CD8-positive, alpha-beta memory T cell (primary cell): ENCODE results near the gene TIFAB. TPM values are rescaled to one million over a fixed set of nuclear protein-coding genes. Genes with fewer than 3 reads are reported as not detected.

Source experiments
- CTCF ChIA-PET: fragments of 350-600 bp; sonication (Branson Sonifier 250); formaldehyde crosslinking; loops from one replicate; lab custom pipeline; 2021; ENCODE audit warnings: antibody characterized with exemption; lab: Charles Lee
- POLR2A ChIA-PET: fragments of 350-600 bp; sonication (Branson Sonifier 250); formaldehyde crosslinking; loops from one replicate; lab custom pipeline; 2021; ENCODE audit warnings: antibody characterized with exemption; lab: Charles Lee
- DNase-seq, 5 donors: peaks; one replicate each; pipeline versions ENCODE4 v3.0.0 to v3.0.0-alpha.2; 2020 to 2022; ENCODE audit warnings: mixed read lengths in 1 of 5
- H3K27ac ChIP-seq: one replicate; pipeline ENCODE4 v1.7.0; 2013; ENCODE audit warnings: low read depth, mild to moderate bottlenecking, low read length, moderate library complexity
- H3K27me3 ChIP-seq: 2 replicates; pipeline ENCODE4 v1.7.0; 2013; ENCODE audit warnings: low read length, mild to moderate bottlenecking; ENCODE audit not compliant: insufficient read depth, poor library complexity, severe bottlenecking
- H3K36me3 ChIP-seq: 2 replicates; pipeline ENCODE4 v1.7.0; 2013; ENCODE audit warnings: mild to moderate bottlenecking, low read length, moderate library complexity; ENCODE audit not compliant: insufficient read depth
- H3K4me1 ChIP-seq: 2 replicates; pipeline ENCODE4 v1.7.0; 2013; ENCODE audit warnings: mild to moderate bottlenecking, low read length, moderate library complexity; ENCODE audit not compliant: insufficient read depth
- H3K4me3 ChIP-seq: 2 replicates; pipeline ENCODE4 v1.7.0; 2013; ENCODE audit warnings: mild to moderate bottlenecking, low read length
- H3K9me3 ChIP-seq: 2 replicates; pipeline ENCODE4 v1.7.0; 2013; ENCODE audit warnings: mild to moderate bottlenecking, low read length
- H3K27ac Mint-ChIP-seq, 8 donors: one replicate each; pipeline ENCODE4 v1.8.0; 2020 to 2021; ENCODE audit warnings: mixed read lengths in 8 of 8, mild to moderate bottlenecking in 6 of 8, inconsistent platforms in 3 of 8, moderate library complexity in 3 of 8
- H3K27me3 Mint-ChIP-seq, 2 donors: one replicate each; pipeline ENCODE4 v1.8.0; 2020 to 2021; ENCODE audit warnings: mixed read lengths in 2 of 2, mild to moderate bottlenecking in 1 of 2, moderate library complexity in 1 of 2
- H3K36me3 Mint-ChIP-seq, 3 donors: one replicate each; pipeline ENCODE4 v1.8.0; 2020 to 2021; ENCODE audit warnings: mixed read lengths in 3 of 3, inconsistent platforms in 1 of 3, mild to moderate bottlenecking in 1 of 3
- H3K4me1 Mint-ChIP-seq, 3 donors: one replicate each; pipeline ENCODE4 v1.8.0; 2020 to 2021; ENCODE audit warnings: mixed read lengths in 3 of 3, inconsistent platforms in 1 of 3, mild to moderate bottlenecking in 1 of 3
- H3K4me3 Mint-ChIP-seq, 7 donors: one replicate each; pipeline ENCODE4 v1.8.0; 2020 to 2021; ENCODE audit warnings: mixed read lengths in 7 of 7, mild to moderate bottlenecking in 6 of 7, moderate library complexity in 4 of 7, inconsistent platforms in 2 of 7
- H3K9me3 Mint-ChIP-seq, 5 donors: one replicate each; pipeline ENCODE4 v1.8.0; 2020 to 2022; ENCODE audit warnings: mixed read lengths in 5 of 5, mild to moderate bottlenecking in 3 of 5, moderate library complexity in 2 of 5, inconsistent platforms in 1 of 5
- polyA plus RNA-seq: library from polyadenylated mRNA; unstranded; fragments of 300-500 nt; fragmentation: Illumina TruSeq; gene quantifications from one replicate; pipeline ENCODE4 v1.2.3, GENCODE V29; 2021
- total RNA-seq, 2 experiments: library from RNA; stranded (reverse); gene quantifications; one replicate each; pipeline ENCODE4 v1.2.3, GENCODE V29; 2021

Gene TIFAB
- total and polyA plus RNA-seq, 3 experiments from 2014 or later, result not detected

- CTCF ChIA-PET, result no interaction called here
- Histone ChIP-seq H3K36me3 (no peaks in the 10 kb centered on the region), H3K27me3 (no peaks in the 10 kb centered on the region), H3K4me3 (no peak overlapping the region), H3K27ac (no peak overlapping the region), H3K4me1 (no peaks in the 10 kb centered on the region), H3K9me3 (no peaks in the 10 kb centered on the region)
- Mint-ChIP-seq H3K4me1 (no peaks in the 10 kb centered on the region), H3K27me3 (peaks cover 1 to 4% of the 10 kb centered on the region in 2 donors), H3K27ac (peak overlapping the region in 1 of 8 donors; percentile 1), H3K9me3 (no peaks in the 10 kb centered on the region), H3K36me3 (no peaks in the 10 kb centered on the region), H3K4me3 (no peak overlapping the region)
- POLR2A ChIA-PET, result no interaction called here
- DNase-seq, result no peak
Observed at GRCh38 chr5:135442431-135443160, 9.6 kb downstream of the TIFAB start.

- H3K4me3 Mint-ChIP-seq, result no peak overlapping the region
- DNase-seq, result no peak
- POLR2A ChIA-PET, result no interaction called here
Observed at GRCh38 chr5:135441919-135442318, 10.2 kb downstream of the TIFAB start.

GRCh38 chr5:135441350-135441831 is 10.8 kb downstream of the TIFAB start:
- H3K27ac ChIP-seq, result no peak overlapping the region
- Mint-ChIP-seq H3K36me3 (no peaks in the 10 kb centered on the region), H3K4me3 (no peak overlapping the region), H3K27me3 (peaks cover 1 to 7% of the 10 kb centered on the region in 2 donors), H3K27ac (peak overlapping the region in 1 of 8 donors; percentile 85), H3K4me1 (no peaks in the 10 kb centered on the region), H3K9me3 (no peaks in the 10 kb centered on the region)
- no peaks in the 10 kb centered on the region for H3K27me3 ChIP-seq
- POLR2A ChIA-PET, result no interaction called here
- no peak for DNase-seq
- H3K9me3 ChIP-seq, result no peaks in the 10 kb centered on the region
- CTCF ChIA-PET, result interaction anchor here (1.5 kb wide), 1 partner anchor 15 kb away, joined by 4 read pairs; no protein-coding TSS in a partner anchor
- no peak overlapping the region for H3K4me3 ChIP-seq
- no peaks in the 10 kb centered on the region for H3K36me3 ChIP-seq
- no peaks in the 10 kb centered on the region for H3K4me1 ChIP-seq

More at GRCh38 chr5:135441919-135442318, 10.2 kb downstream of the TIFAB start:
- no peaks in the 10 kb centered on the region for H3K36me3 Mint-ChIP-seq
- Histone ChIP-seq H3K4me1 (no peaks in the 10 kb centered on the region), H3K27ac (no peak overlapping the region), H3K9me3 (no peaks in the 10 kb centered on the region), H3K4me3 (no peak overlapping the region), H3K36me3 (no peaks in the 10 kb centered on the region), H3K27me3 (no peaks in the 10 kb centered on the region)
- no peaks in the 10 kb centered on the region for H3K9me3 Mint-ChIP-seq
- no peaks in the 10 kb centered on the region for H3K4me1 Mint-ChIP-seq
- CTCF ChIA-PET, result no interaction called here
- peaks cover 1 to 7% of the 10 kb centered on the region in 2 donors for H3K27me3 Mint-ChIP-seq
- no peak overlapping the region for H3K27ac Mint-ChIP-seq

GRCh38 chr5:135440916-135441315 is 11.2 kb downstream of the TIFAB start:
- CTCF ChIA-PET, result interaction anchor here (0.5 to 1.5 kb wide), 3 partner anchors 15 to 20 kb away, joined by 3 to 4 read pairs (median 4); no protein-coding TSS in a partner anchor
- Mint-ChIP-seq H3K4me3 (no peak overlapping the region), H3K27me3 (peaks cover 1 to 7% of the 10 kb centered on the region in 2 donors), H3K36me3 (no peaks in the 10 kb centered on the region), H3K27ac (peak overlapping the region in 1 of 8 donors; percentile 85), H3K4me1 (no peaks in the 10 kb centered on the region), H3K9me3 (no peaks in the 10 kb centered on the region)
- DNase-seq, result no peak
- Histone ChIP-seq H3K36me3 (no peaks in the 10 kb centered on the region), H3K9me3 (no peaks in the 10 kb centered on the region), H3K4me3 (no peak overlapping the region), H3K27me3 (no peaks in the 10 kb centered on the region), H3K4me1 (no peaks in the 10 kb centered on the region), H3K27ac (no peak overlapping the region)
- POLR2A ChIA-PET, result no interaction called here

GRCh38 chr5:135439231-135440205 is 12.6 kb downstream of the TIFAB start:
- CTCF ChIA-PET, result interaction anchor here (1.0 kb wide), 1 partner anchor 13 kb away, joined by 3 read pairs; no protein-coding TSS in a partner anchor
- POLR2A ChIA-PET, result no interaction called here
- no peak for DNase-seq
- H3K27ac Mint-ChIP-seq, result no peak overlapping the region
- H3K9me3 Mint-ChIP-seq, result no peaks in the 10 kb centered on the region
- Histone ChIP-seq H3K4me3 (no peak overlapping the region), H3K4me1 (no peaks in the 10 kb centered on the region), H3K27me3 (no peaks in the 10 kb centered on the region), H3K36me3 (no peaks in the 10 kb centered on the region), H3K27ac (no peak overlapping the region), H3K9me3 (no peaks in the 10 kb centered on the region)
- H3K27me3 Mint-ChIP-seq, result peaks cover 4 to 17% of the 10 kb centered on the region in 2 donors
- H3K36me3 Mint-ChIP-seq, result no peaks in the 10 kb centered on the region
- no peak overlapping the region for H3K4me3 Mint-ChIP-seq
- no peaks in the 10 kb centered on the region for H3K4me1 Mint-ChIP-seq

- CTCF ChIA-PET, result interaction anchor here (1.0 to 1.2 kb wide), 2 partner anchors 13 to 20 kb away, joined by 3 read pairs; no protein-coding TSS in a partner anchor
- Histone ChIP-seq H3K36me3 (no peaks in the 10 kb centered on the region), H3K4me1 (no peaks in the 10 kb centered on the region), H3K27me3 (no peaks in the 10 kb centered on the region), H3K27ac (no peak overlapping the region), H3K4me3 (no peak overlapping the region), H3K9me3 (no peaks in the 10 kb centered on the region)
- peaks cover 4 to 20% of the 10 kb centered on the region in 2 donors for H3K27me3 Mint-ChIP-seq
- POLR2A ChIA-PET, result no interaction called here
- H3K27ac Mint-ChIP-seq, result no peak overlapping the region
- no peaks in the 10 kb centered on the region for H3K9me3 Mint-ChIP-seq
- no peaks in the 10 kb centered on the region for H3K36me3 Mint-ChIP-seq
- no peak overlapping the region for H3K4me3 Mint-ChIP-seq
- no peaks in the 10 kb centered on the region for H3K4me1 Mint-ChIP-seq
- DNase-seq, result no peak
Observed at GRCh38 chr5:135438636-135439221, 13.4 kb downstream of the TIFAB start.

GRCh38 chr5:135437796-135438560 is 14.2 kb downstream of the TIFAB start:
- Histone ChIP-seq H3K27ac (peak overlapping the region; percentile 51), H3K4me3 (no peak overlapping the region), H3K9me3 (no peaks in the 10 kb centered on the region), H3K27me3 (no peaks in the 10 kb centered on the region), H3K36me3 (no peaks in the 10 kb centered on the region), H3K4me1 (no peaks in the 10 kb centered on the region)
- no peak for DNase-seq
- H3K27me3 Mint-ChIP-seq, result peaks cover 4 to 20% of the 10 kb centered on the region in 2 donors
- no peaks in the 10 kb centered on the region for H3K36me3 Mint-ChIP-seq
- no peak overlapping the region for H3K4me3 Mint-ChIP-seq
- no peaks in the 10 kb centered on the region for H3K9me3 Mint-ChIP-seq
- H3K27ac Mint-ChIP-seq, result no peak overlapping the region
- ChIA-PET CTCF (interaction anchor here (1.2 kb wide), 1 partner anchor 20 kb away, joined by 3 read pairs; no protein-coding TSS in a partner anchor), POLR2A (no interaction called here)
- H3K4me1 Mint-ChIP-seq, result no peaks in the 10 kb centered on the region
